ENCODE results near the gene RNF157. TPM values are rescaled to one million over a fixed set of nuclear protein-coding genes. Genes with fewer than 3 reads are reported as not detected.
A peak's percentile ranks its signal among the peaks of the same experiment; 100 is the strongest.
"Not testable (repeated sequence)": the region's sequence is repeated elsewhere in the genome, so short reads cannot be mapped to it uniquely, and the experiment has no call there.

RNF157 gene
- polyA plus RNA-seq, 5 donors: 7.5 to 11.1 (median 8.6) TPM

DNA sequence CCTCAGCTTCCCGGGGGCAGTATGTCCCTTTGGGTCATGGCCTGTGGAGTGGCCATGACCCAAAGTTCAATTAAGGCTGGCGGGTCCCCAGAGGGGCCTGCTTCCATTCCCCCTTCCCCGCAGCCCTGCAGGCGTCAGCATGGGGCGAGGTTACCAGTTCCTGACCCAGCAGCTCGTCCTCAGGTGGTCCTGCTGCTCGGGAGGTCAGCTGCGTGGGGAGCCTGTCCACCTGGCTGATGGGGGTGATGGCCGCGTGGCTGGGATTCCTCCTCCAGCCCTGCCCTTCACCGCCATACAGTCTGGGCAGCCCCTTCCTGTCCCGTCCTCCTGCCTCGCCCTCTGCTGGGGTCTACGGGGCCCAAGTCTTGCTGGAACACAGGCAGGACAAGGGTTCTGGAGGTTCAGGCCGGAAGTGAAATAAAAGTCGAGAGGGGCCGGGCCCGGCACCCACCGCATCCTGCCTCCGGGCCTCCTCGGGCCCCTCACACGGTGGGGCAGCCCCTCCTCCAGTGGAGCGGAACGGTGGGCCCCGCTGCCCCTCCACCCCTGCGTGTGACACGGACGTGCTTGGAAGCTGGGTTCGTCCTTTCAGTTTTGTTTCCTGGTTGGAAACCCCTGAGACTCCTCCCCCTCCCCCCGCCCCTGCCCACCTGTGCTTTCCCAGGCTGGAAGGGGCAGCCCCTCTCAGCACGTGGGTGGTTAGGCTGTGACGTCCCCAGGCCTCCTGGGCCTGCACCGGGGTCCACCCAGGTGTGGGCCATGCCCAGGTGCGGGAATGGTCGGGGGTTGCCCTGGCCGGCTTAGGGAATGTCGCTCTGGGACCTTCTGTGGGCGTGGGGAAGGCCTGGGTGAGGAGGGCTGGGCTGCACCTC, 31.6 kb upstream of the RNF157 start:
- DNase-seq: peak in 1 of 2 donors; percentile 55

DNA sequence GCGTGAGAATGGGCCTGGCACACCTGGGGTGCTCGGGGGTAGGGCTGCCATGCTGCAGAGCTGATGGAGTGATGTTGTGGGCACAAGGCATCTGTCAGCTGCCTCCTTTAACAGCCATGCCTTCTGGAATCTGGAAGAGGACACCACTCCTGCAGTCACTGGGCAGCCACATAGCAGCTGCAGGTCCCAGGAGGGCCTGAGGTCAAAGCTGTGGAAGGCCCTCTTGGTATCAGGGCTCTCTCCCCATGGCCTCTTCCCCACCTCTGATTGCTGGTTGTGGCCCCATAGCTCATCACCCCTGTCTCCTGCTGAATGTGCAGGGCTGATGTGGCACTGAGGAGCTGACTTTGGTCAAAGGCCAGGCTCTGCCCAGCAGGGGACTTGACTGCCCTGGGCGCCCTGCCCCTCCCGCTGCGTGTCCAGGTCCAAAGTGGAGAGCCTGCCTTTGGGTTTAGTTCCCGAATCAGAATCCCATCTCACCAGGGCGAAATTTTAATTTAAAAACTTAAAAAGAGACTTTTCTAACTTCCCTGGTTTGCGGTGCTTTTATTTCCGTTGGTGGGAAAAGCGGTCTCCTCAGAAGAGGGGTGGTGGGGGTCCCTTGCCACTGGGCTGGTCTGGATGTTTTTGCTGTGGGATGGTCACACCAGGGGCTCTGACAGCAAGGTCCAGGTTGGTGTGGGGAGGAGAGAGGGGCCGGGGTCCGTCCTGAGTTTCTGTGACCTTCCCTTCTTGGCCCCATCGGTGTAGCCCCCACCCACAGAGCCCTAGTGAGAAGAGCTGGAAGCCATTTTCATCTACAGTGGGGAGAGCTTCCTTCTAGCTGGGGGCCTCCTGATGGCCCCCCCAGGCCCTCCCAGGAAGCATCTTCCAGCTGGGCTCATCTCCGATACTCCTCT, 30.7 kb upstream of the RNF157 start:
- DNase-seq: no peak

DNA sequence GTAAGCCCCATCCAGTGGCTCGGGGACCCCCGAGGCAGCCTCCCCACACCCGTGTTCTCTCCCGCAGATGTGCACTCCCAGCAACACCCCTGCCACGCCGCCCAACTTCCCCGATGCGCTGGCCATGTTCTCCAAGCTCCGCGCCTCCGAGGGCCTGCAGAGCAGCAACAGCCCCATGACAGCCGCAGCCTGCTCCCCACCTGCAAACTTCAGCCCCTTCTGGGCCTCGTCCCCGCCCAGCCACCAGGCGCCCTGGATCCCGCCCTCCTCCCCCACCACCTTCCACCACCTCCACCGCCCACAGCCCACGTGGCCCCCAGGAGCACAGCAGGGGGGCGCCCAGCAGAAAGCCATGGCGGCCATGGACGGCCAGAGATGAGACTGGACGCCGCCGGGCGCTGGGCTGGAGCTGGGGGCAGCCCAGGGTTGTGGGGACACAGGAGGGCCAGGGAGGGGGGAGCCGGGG, 29.9 kb upstream of the RNF157 start:
- DNase-seq: no peak

DNA sequence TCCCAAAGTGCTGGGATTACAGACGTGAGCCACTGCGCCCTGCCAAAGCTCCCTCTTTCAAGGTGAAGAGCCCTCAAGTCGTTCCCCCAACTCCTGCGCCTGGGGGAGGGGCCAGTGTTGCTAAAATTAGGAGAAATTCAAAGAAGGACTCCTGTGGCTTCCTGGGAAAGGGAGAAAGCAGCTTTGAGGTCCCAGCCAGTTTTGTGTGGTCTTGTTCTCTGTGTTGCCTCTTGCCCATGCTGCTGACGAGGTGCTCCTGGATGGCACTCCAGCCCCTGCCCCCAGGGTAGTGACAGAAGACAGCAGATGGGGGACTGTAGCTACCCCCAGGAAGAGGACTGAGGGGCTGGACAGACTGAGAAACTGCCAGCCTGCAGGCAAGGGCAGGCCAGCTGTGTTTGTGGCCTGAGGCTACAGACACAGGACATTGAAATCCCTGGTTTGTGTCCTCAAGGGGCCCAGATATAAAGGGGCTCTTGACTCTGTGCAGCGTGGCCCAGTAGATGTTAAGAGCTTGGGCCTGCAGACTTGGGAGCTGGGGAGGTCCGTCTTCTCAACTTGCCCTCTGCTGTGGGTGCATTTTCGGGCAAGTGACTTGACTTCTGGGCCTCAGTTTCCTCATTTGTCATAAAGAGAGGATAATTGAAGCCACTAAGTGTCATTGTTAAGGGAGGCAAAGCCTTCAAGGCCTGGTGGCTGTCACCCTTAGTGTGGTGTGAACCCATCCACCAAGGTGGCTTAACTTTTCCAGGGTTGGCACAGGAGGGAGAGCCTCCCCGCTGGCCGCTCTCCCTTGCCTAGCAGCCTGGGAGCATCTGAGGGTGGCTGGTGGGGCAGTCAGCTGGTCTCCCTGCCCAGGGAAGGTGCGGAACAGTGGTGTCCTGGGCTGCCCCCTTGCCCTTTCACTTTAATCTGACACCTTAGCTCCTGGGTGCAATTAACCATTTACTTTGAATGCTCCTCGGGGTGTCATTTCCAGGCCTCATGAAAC, 29.0 kb upstream of the RNF157 start:
- DNase-seq: no peak

DNA sequence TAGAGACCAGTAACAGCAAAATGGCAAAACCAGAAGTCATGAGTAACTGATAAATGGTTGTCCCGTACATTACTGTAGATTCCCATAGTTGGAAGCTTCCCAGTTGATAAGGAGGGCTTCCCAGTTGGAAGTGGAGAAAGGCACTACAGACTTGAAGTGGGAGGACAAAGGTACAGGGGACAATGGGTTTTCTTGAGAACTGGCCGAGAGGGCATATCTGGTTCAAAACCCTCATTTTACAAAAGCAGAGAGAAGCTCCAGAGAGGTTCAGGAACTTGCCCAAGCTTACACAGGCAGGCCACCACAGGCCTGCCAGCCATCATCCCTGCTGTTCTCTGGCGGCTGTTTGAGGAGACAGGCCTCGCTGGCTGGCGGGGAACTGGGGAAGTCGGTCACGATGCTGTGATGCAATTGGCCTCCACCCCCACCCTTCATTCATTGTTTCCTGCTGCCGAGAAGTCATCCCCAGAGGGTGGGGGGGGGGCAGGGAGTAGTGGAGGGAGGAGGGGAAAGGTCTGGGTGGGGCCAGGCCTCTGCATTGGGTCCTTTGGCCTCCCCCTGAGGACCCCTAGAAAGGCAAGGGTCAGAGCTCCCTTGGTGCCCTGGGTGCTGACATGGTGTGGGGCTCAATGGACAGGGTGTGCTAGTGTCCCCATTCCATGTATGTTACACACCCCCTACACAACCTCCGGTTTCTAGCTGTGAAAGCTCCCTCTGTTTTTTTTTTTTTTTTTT, 27.9 kb upstream of the RNF157 start:
- no peak for DNase-seq

DNA sequence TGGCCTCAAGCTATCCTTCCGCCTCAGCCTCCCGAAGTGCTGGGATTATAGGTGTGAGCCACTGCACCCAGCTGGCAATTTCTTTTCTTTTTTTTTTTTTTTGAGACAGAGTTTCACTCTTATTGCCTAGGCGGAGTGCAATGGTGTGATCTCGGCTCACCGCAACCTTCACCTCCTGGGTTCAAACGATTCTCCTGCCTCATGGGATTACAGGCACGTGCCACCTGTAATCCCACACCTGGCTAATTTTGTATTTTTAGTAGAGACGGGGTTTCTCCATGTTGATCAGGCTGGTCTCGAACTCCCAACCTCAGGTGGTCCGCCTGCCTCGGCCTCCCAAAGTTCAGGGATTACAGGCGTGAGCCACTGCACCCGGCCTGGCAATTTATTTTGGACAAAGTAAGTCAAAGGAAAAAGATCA, 27.3 kb upstream of the RNF157 start:
- not testable (repeated sequence) for DNase-seq

DNA sequence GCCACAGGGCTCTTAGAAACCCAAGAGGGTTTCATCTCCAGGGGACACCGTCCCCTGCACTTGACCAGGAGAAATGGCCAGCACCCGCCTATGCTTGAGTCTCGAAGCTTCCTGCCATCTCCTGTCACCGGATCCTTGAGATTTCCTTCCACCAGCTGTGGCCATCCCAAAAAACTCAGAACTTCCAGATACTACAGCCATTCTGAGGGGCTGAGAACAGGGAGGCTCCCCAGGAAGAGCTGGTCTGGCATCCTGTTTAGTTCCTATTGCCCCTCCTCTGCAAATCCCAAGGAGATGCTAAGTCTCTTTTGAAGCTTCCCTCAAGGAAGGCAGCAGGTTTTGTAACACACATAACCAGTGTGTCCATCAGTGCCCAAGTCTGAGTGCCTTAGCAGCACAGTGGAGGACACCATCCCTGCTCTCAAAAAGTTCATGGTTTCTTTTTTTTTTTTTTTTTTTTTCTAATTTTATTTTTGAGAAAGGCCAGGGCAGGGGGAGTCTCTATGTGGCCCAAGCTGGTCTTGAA, 26.8 kb upstream of the RNF157 start:
- no peak for DNase-seq

DNA sequence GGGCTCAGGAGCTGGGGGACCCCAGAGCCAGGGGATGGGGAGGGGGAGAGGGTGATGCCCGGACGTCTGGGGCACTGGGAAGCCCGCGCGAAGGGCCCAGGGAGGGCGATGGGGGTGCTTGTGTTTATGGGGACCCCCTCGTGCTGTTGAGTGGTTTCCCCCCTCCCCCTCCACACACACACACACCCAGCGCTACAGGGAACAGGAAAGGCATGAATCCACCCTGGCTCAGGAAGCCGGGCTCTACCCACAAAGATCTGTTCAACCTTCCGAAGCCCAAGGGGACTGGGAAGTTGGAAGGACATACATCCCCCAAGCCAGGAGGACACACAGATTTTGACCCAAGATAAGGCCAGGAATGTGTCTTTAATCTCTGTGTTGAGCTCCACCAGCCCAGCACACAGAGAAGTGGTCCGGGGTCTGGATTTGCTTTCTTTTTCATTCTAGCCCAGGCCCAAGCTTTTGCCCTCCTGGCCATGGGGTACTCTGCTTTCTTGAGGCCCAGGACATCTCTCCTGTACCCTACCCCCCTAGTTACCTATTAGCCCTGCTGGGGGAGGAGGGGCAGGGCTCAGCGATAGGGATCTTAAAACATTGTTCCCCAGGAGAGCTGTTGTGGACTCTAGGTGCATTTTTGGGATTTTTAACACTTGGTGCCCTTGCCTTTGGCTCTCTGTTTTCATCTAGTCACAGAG, 26.1 kb upstream of the RNF157 start:
- DNase-seq: no peak

DNA sequence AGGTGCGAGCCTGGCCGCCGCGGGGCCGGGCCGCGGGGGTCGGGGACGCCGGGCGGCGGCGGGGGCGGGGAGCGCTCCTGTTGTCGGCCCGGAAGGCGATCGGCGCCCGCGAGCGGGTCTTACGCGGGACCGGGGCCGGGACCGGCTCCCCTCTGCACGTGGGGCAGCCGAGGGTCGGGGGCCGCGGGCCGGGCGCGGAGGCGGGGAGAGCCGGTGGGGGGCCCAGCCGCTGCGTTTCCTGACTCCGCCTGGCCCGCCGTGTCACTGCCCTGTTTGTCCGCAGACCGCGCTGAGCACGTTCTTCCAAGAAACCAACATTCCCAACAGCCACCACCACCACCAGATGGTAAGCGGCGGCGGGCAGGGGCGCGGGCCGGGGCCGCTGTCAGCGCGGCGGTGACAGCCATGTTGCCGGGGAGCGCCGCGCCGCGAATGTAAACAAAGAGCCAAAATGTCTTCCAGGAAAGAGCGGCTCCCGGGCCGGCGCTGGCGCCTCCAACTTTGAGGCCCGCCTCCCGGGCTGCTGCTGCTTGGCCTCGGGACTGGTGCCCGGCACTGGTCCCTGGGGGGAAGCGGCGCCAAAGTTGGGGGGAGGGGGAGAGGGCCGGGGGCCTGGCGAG, 25.4 kb upstream of the RNF157 start:
- peak in 1 of 2 donors; percentile 54 for DNase-seq

DNA sequence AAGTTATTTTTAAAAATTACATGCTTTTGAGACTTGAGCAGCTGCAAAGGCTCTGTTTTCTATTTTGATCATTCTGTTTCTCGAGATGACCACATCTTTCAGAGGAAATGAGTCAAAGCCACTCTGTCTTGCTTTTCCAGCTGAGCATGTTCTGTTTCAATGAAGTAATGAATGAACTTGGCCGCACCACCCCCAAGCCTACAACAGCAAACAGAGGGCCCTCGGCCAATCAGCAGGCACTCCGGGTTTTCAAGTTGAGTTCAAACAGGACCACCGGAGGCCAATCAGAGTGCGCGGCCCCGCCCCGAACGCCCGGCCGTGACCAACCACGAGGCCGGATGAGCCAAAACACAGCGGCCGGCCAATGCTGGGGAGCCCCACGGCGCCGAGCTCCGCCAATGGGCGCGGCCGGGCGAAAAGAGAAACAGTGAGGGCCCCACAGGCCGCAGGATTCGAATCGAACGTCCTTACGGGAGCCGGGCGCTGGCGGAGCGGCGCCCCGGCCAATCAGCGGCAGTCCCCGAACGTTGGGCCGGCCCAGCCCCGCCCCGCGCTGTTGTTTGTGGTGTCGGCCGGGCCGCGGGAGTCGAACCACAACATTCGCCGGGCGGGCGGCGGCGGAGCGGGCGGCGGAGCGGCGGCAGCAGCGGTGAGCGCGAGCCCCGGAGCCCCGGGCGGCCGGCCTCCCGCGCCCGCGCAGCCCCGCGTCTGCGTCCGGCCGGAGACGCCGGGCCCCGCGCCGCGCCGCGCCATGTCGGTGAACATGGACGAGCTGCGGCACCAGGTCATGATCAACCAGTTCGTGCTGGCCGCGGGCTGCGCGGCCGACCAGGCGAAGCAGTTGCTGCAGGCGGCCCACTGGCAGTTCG, 24.7 kb upstream of the RNF157 start, which contains the start of gene UBALD2:
Gene UBALD2, plus strand, starts transcription at position 594 of the 869 bp plus-strand sequence. Its CDS starts 158 bp downstream, at position 752.
- DNase-seq: peak; percentile 98 to 99

DNA sequence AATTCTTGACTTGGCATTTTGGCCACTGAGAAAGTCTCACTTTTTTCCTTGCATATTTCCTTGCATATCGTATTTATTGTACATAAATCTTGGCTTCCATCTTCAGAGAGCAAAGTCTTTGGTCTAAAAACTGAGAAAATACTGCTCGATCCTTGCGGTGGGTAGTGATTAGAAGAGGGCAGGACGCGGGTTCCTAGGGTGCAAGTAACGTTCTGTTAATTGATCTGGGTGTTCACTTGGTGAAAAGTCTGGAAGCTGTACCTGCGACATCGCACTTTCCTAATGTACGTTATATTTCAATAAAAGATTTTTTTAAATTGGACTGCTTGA, 24.1 kb upstream of the RNF157 start:
- no peak for DNase-seq

DNA sequence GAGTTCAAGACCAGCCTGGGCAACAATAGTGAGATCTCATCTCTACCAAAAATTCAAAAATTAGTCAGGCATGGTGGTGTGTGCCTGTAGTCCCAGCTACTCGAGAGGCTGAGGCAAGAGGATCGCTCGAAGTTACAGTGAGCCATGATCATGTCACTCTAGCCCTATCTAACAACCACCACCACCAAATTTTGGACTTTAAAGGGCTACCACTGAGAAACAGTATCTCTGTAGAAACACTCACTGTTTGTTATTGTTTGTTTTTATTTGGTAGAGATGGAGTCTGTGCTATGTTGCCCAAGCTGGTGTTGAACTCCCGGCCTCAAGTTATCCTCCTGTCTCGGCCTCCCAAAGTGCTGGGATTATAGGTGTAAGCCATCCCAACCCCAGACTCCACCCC, 23.6 kb upstream of the RNF157 start:
- DNase-seq: no peak

DNA sequence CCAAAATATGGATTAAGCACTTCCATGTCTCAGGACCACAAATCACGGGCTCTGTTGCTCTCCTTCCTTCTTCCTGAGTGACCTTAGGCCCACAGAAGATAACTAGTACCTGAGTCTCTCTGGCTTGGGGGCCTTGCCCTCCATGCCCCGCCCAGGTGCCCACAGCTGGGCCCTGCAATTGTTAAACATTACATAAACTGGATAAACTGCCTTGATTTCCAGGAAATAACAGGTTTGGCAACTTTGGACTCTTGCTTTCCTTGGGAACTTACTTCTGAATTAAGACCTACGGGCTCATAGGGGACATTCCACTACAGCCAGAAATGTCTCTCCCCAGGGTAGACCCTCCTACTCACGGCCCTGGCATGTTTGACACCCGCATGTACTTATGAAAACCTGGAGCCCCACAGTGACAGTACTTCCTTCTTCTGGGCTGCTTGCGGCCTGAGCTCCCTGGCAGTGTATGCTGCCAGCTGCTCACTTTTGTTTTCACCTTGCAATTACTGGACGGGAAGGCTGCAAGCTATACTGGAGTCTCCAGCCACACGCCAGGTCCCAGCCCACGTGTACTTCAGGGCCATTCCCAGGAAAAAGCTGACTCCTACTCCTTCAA, 22.5 kb upstream of the RNF157 start:
- DNase-seq: peak in 1 of 2 donors; percentile 72

DNA sequence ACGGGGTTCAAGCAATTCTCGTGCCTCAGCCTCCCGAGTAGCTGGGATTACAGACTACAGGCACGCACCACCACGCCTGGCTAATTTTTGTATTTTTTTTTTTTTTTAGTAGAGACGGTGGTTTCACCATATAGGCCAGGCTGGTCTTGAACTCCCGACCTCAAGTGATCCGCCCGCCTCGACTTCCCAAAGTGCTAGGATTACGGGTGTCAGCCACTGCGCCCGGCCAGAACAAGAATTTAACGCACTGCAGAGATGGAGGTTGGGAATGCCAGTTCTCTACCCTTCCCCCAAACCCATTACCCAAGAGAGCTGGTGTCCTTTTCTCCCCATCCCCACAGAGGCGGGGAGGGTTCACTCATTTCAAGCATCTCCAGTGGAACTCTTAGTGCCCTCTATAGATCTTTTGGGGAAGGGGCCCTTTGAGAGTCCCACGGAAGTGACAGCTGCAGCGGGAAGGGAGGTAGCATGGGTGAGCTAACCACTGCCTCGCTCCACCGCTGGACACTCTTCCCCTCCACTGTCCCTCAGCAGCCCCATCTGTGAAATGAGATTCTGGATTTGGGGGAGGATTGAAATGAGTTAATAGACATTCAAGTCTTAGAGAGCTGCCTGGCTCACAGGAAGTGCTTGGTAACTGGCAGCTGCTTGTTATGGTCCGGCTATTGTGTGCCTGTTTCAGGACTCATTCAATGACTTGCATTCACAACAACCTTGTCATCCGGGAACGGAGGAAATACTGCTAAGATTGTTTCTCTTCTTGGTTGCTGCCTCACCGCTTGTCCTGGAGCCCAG, 21.3 kb upstream of the RNF157 start:
- no peak for DNase-seq

DNA sequence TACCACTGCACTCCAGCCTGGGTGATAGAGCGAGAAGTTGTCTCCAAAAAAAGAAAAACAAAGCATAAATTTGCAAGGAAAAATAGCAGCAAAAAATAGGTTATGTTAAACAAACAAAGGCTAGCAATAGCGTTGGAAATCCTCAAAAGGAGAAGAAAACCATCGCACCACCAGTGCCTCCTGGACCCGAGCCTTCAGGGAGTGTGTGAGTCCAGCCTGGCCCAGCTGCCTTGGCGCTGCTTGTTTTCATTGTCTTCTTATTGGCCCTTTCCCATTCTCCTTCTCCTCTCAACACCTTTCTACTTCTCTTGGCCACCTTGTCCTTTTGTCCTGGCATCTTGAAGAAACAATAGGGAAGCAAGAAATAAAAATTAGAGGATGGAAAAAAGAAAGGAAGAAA, 20.4 kb upstream of the RNF157 start:
- no peak for DNase-seq

DNA sequence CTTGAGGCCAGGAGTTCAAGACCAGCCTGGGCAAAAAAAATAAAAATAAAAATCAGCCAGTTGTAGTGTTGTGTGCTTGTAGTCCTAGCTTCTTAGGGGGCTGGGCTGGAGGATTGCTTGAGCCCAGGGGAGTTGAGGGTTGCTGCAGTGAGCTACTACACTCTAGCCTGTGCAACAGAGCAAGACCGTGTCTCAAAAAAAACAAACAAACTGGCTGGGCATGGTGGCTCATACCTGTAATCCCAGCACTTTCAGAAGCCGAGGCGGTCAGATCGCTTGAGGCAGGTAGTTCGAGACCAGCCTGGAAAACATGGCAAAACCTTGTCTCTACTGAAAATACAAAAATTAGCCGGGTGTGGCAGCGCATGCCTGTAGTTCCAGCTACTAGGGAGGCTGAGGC, 19.9 kb upstream of the RNF157 start:
- DNase-seq: no peak
